H9 (cell line): ENCODE measurements around the gene PKD1. TPM values are rescaled to one million over a fixed set of nuclear protein-coding genes. Genes with fewer than 3 reads are reported as not detected.
A peak's percentile ranks its signal among the peaks of the same experiment; 100 is the strongest.

Experiments
- DNase-seq: peaks from one replicate; pipeline ENCODE4 v3.0.0-alpha.2; 2017
- H2AFZ ChIP-seq: one replicate; pipeline ENCODE4 v1.6.1; 2013; ENCODE audit warnings: mild to moderate bottlenecking, low read length, control low read depth, moderate library complexity
- H2AK5ac ChIP-seq: 2 replicates; pipeline ENCODE4 v1.6.1; 2013; ENCODE audit warnings: low read length, control low read depth, mixed read lengths; ENCODE audit not compliant: insufficient read length
- H2BK120ac ChIP-seq: one replicate; pipeline ENCODE4 v1.6.1; 2013; ENCODE audit warnings: low read depth, mild to moderate bottlenecking, low read length, control low read depth, inconsistent platforms; ENCODE audit not compliant: poor library complexity, severe bottlenecking
- H2BK12ac ChIP-seq: 2 replicates; pipeline ENCODE4 v1.6.1; 2013; ENCODE audit warnings: low read length, control low read depth, mixed read lengths, low read depth; ENCODE audit not compliant: insufficient read length
- H2BK15ac ChIP-seq: 2 replicates; pipeline ENCODE4 v1.6.1; 2013; ENCODE audit warnings: low read depth, low read length, control low read depth
- H2BK20ac ChIP-seq: one replicate; pipeline ENCODE4 v1.6.1; 2013; ENCODE audit warnings: low read depth, mild to moderate bottlenecking, low read length, control low read depth, inconsistent platforms; ENCODE audit not compliant: poor library complexity, severe bottlenecking
- H2BK5ac ChIP-seq: 2 replicates; pipeline ENCODE4 v1.6.1; 2013; ENCODE audit warnings: low read length, control low read depth, mixed read lengths; ENCODE audit not compliant: insufficient read length
- H3K14ac ChIP-seq: 2 replicates; pipeline ENCODE4 v1.6.1; 2013; ENCODE audit warnings: low read length, control low read depth; ENCODE audit not compliant: insufficient read depth
- H3K18ac ChIP-seq: 2 replicates; pipeline ENCODE4 v1.6.1; 2013; ENCODE audit warnings: low read depth, mild to moderate bottlenecking, mixed read lengths, low read length, control low read depth; ENCODE audit not compliant: insufficient read length
- H3K23ac ChIP-seq: 2 replicates; pipeline ENCODE4 v1.6.1; 2013; ENCODE audit warnings: low read length, control low read depth, mixed read lengths, low read depth; ENCODE audit not compliant: insufficient read length
- H3K23me2 ChIP-seq: 2 replicates; pipeline ENCODE4 v1.6.1; 2013; ENCODE audit warnings: low read depth, mild to moderate bottlenecking, mixed read lengths, low read length, control low read depth; ENCODE audit not compliant: insufficient read length, poor library complexity, severe bottlenecking
- H3K27ac ChIP-seq: 2 replicates; pipeline ENCODE4 v1.5.1; 2013; ENCODE audit warnings: low read length, control low read depth, mixed read lengths, low read depth; ENCODE audit not compliant: insufficient read length
- H3K27me3 ChIP-seq: 2 replicates; pipeline ENCODE4 v1.6.1; 2013; ENCODE audit warnings: low read length, control low read depth, inconsistent platforms; ENCODE audit not compliant: insufficient read depth
- H3K4ac ChIP-seq: 2 replicates; pipeline ENCODE4 v1.6.1; 2013; ENCODE audit warnings: low read depth, mild to moderate bottlenecking, control low read depth, inconsistent platforms, low read length, moderate library complexity
- H3K4me1 ChIP-seq: 2 replicates; pipeline ENCODE4 v1.6.1; 2013; ENCODE audit warnings: low read length, control low read depth, inconsistent platforms; ENCODE audit not compliant: insufficient read depth
- H3K4me2 ChIP-seq: 2 replicates; pipeline ENCODE4 v1.6.1; 2013; ENCODE audit warnings: low read length, control low read depth, mixed read lengths; ENCODE audit not compliant: insufficient read length, insufficient read depth
- H3K56ac ChIP-seq: 2 replicates; pipeline ENCODE4 v1.6.1; 2013; ENCODE audit warnings: low read depth, mild to moderate bottlenecking, mixed read lengths, low read length, control low read depth; ENCODE audit not compliant: insufficient read length
- H3K79me1 ChIP-seq: 2 replicates; pipeline ENCODE4 v1.6.1; 2013; ENCODE audit warnings: low read depth, mild to moderate bottlenecking, moderate library complexity, low read length, control low read depth, inconsistent platforms; ENCODE audit not compliant: insufficient read depth, poor library complexity, severe bottlenecking
- H3K79me2 ChIP-seq: 2 replicates; pipeline ENCODE4 v1.6.1; 2013; ENCODE audit warnings: low read length, control low read depth, inconsistent platforms; ENCODE audit not compliant: insufficient read depth
- H3K9ac ChIP-seq: 2 replicates; pipeline ENCODE4 v1.6.1; 2013; ENCODE audit warnings: low read length, control low read depth, mixed read lengths; ENCODE audit not compliant: insufficient read length; ENCODE audit errors: extremely low read depth
- H3K9me3 ChIP-seq: one replicate; pipeline ENCODE4 v1.6.1; 2013; ENCODE audit warnings: low read depth, low read length, inconsistent platforms; ENCODE audit not compliant: control insufficient read depth
- H3T11ph ChIP-seq: one replicate; pipeline ENCODE4 v1.6.1; 2013; ENCODE audit warnings: mild to moderate bottlenecking, low read length, control low read depth, inconsistent platforms
- H4K20me1 ChIP-seq: one replicate; pipeline ENCODE4 v1.6.1; 2013; ENCODE audit not compliant: control insufficient read depth, insufficient read length, insufficient read depth
- H4K5ac ChIP-seq: 2 replicates; pipeline ENCODE4 v1.6.1; 2013; ENCODE audit warnings: low read depth, mild to moderate bottlenecking, mixed read lengths, low read length, control low read depth; ENCODE audit not compliant: insufficient read length
- H4K8ac ChIP-seq: replicated peaks from 2 replicates; pipeline ENCODE4 v1.6.1; 2013; ENCODE audit warnings: low read length, control low read depth, mixed read lengths, low read depth; ENCODE audit not compliant: insufficient read length
- H4K91ac ChIP-seq: 2 replicates; pipeline ENCODE4 v1.6.1; 2013; ENCODE audit warnings: low read depth, mild to moderate bottlenecking, moderate library complexity, mixed read lengths, low read length, control low read depth; ENCODE audit not compliant: insufficient read length
- H3K27ac Mint-ChIP-seq, 3 experiments: 2 replicates in 2 of 3; 3 replicates in 1 of 3; pipeline ENCODE4 v1.8.0; 2020 to 2021; ENCODE audit warnings: mixed read lengths in 3 of 3, mild to moderate bottlenecking in 1 of 3, moderate library complexity in 1 of 3
- H3K27me3 Mint-ChIP-seq: 2 replicates; pipeline ENCODE4 v1.8.0; 2021; ENCODE audit warnings: low read depth, mild to moderate bottlenecking, moderate library complexity, mixed read lengths
- H3K36me3 Mint-ChIP-seq, 3 experiments: 2 replicates in 2 of 3; 3 replicates in 1 of 3; pipeline ENCODE4 v1.8.0; 2020 to 2021; ENCODE audit warnings: low read depth in 3 of 3, mixed read lengths in 3 of 3; ENCODE audit not compliant: insufficient read depth in 1 of 3
- H3K4me1 Mint-ChIP-seq, 2 experiments: 2 replicates each; pipeline ENCODE4 v1.8.0; 2020; ENCODE audit warnings: mixed read lengths in 2 of 2
- H3K4me3 Mint-ChIP-seq, 2 experiments: 2 replicates in 1 of 2; 3 replicates in 1 of 2; pipeline ENCODE4 v1.8.0; 2020 to 2021; ENCODE audit warnings: mild to moderate bottlenecking in 2 of 2, mixed read lengths in 2 of 2, moderate library complexity in 1 of 2
- H3K9me3 Mint-ChIP-seq, 2 experiments: 2 replicates in 1 of 2; 3 replicates in 1 of 2; pipeline ENCODE4 v1.8.0; 2020; ENCODE audit warnings: mild to moderate bottlenecking in 2 of 2, mixed read lengths in 2 of 2, moderate library complexity in 1 of 2
- CTCF ChIP-seq: fragments of 200-600 bp; sonication (generic); conservative IDR thresholded peaks from 3 replicates; pipeline ENCODE4 v1.8.0; 2021; ENCODE audit warnings: antibody characterized with exemption, mild to moderate bottlenecking
- WGBS: extraction: QIAGEN DNeasy Blood & Tissue Kit; methylation state at CpG from one replicate; pipeline ENCODE4 v1.1.7; 2013; ENCODE audit warnings: missing lambda C conversion rate, low lambda C conversion rate, mixed read lengths; ENCODE audit not compliant: insufficient read length; ENCODE audit errors: extremely low coverage; 5-methylcytosine and 5-hydroxymethylcytosine counted together
- total RNA-seq: library from RNA; stranded (reverse); gene quantifications from 2 replicates; pipeline ENCODE4 v1.2.1, GENCODE V29; 2021

The PKD1 gene
- total RNA-seq, 1 experiment from 2014 or later, result 88.0 TPM

- H3K23ac ChIP-seq, result no peak overlapping the region
- no peak overlapping the region for H2AFZ ChIP-seq
- no peak overlapping the region for H3K27ac ChIP-seq
- no peak overlapping the region for H2BK12ac ChIP-seq
- H3K9ac ChIP-seq, result no peak overlapping the region
- Mint-ChIP-seq H3K4me3 (peak overlapping the region in 1 of 2 experiments; percentile 20; a peak in 1 of 5 replicates), H3K4me1 (peaks cover 3 to 7% of the 10 kb centered on the region in 2 experiments), H3K27me3 (no peaks in the 10 kb centered on the region), H3K9me3 (no peaks in the 10 kb centered on the region), H3K36me3 (peaks cover 10 to 36% (median 34%) of the 10 kb centered on the region in 3 experiments), H3K27ac (no peak overlapping the region)
- no peak overlapping the region for H3K18ac ChIP-seq
- H3K14ac ChIP-seq, result no peak overlapping the region
- H3K4ac ChIP-seq, result no peak overlapping the region
- no peaks in the 10 kb centered on the region for H3K79me1 ChIP-seq
- H3K4me2 ChIP-seq, result no peak overlapping the region
- DNase-seq, result peak; percentile 92
- H4K91ac ChIP-seq, result no peak overlapping the region
- no peaks in the 10 kb centered on the region for H3K79me2 ChIP-seq
- no CpG with 5 or more reads among the region's 106 CpGs for WGBS
- no peak overlapping the region for H3T11ph ChIP-seq
- H3K27me3 ChIP-seq, result no peaks in the 10 kb centered on the region
- H2AK5ac ChIP-seq, result no peak overlapping the region
- H2BK5ac ChIP-seq, result no peak overlapping the region
- no peak overlapping the region for H2BK15ac ChIP-seq
- TF ChIP-seq CTCF, result no peak
- H4K20me1 ChIP-seq, result no peaks in the 10 kb centered on the region
- H4K8ac ChIP-seq, result no peak overlapping the region
- no peaks in the 10 kb centered on the region for H3K9me3 ChIP-seq
- H3K56ac ChIP-seq, result no peak overlapping the region
- peaks cover 4% of the 10 kb centered on the region for H3K23me2 ChIP-seq
- H2BK120ac ChIP-seq, result no peak overlapping the region
- no peak overlapping the region for H4K5ac ChIP-seq
- no peaks in the 10 kb centered on the region for H3K4me1 ChIP-seq
- no peak overlapping the region for H2BK20ac ChIP-seq
Measured at GRCh38 chr16:2178321-2179106, 42.8 kb upstream of the PKD1 start.
